Adipose tissue (tissue), 3 donors: ENCODE data around the gene MSMP. TPM values are rescaled to one million over a fixed set of nuclear protein-coding genes. Genes with fewer than 3 reads are reported as not detected.

Experiments
- H3K27ac ChIP-seq: one replicate; pipeline ENCODE4 v1.5.1; 2013; ENCODE audit warnings: low read depth, low read length
- WGBS, 3 donors: extraction: QIAGEN DNeasy Blood & Tissue Kit; methylation state at CpG; one replicate each; pipeline ENCODE4 v1.1.7; 2013; 5-methylcytosine and 5-hydroxymethylcytosine counted together
- polyA plus RNA-seq, 3 donors: library from polyadenylated mRNA; stranded (reverse); fragments of 200-250 nt; gene quantifications; one replicate each; pipeline ENCODE4 v1.2.3, GENCODE V29; 2013
- donor health status: healthy with polysubstance abuse.
- donor health status: Bipolar disorder and iron deficiency.
- donor health status: healthy.

MSMP gene
- polyA plus RNA-seq, 3 donors = 0.30 to 1.00 TPM; not detected in 1

- no peak overlapping the region for H3K27ac ChIP-seq
- 88 to 89% (median 88%) methylated on average over 21 of the region's 21 CpGs for WGBS, 3 donors
These were observed 42.3 kb downstream of the MSMP start for GRCh38 chr9:35711501-35712428.

GRCh38 chr9:35710818-35711500 lies 43.1 kb downstream of the MSMP start:
- WGBS, 3 donors = 82 to 89% (median 84%) methylated on average over 7 of the region's 7 CpGs
- H3K27ac ChIP-seq = no peak overlapping the region

- no peak overlapping the region for H3K27ac ChIP-seq
- WGBS, 3 donors = 93 to 95% (median 93%) methylated on average over 4 of the region's 4 CpGs
These were observed 45.9 kb downstream of the MSMP start for GRCh38 chr9:35708146-35708545.

GRCh38 chr9:35706951-35707350 lies 47.1 kb downstream of the MSMP start:
- H3K27ac ChIP-seq = no peak overlapping the region

GRCh38 chr9:35705836-35706430 lies 48.1 kb downstream of the MSMP start:
- H3K27ac ChIP-seq = no peak overlapping the region
- WGBS, 3 donors = 91 to 96% (median 95%) methylated on average over 7 of the region's 7 CpGs

More at GRCh38 chr9:35706951-35707350, 47.1 kb downstream of the MSMP start:
- 83 to 93% (median 87%) methylated on average over 10 of the region's 10 CpGs for WGBS, 3 donors

GRCh38 chr9:35705372-35705771 lies 48.7 kb downstream of the MSMP start:
- WGBS, 3 donors = 74 to 88% (median 75%) methylated on average over 8 of the region's 8 CpGs
- no peak overlapping the region for H3K27ac ChIP-seq

- 94 to 96% (median 95%) methylated on average over 23 to 26 of the region's 26 CpGs for WGBS, 3 donors
- no peak overlapping the region for H3K27ac ChIP-seq
These were observed 50.0 kb downstream of the MSMP start for GRCh38 chr9:35703906-35704672.

Other genes starting within 250 kb of the MSMP start
- gene TESK1, start 149.0 kb downstream of the MSMP start, polyA plus RNA-seq = 10 to 100 TPM; 22.6 to 98.7 (median 59.2) TPM
- 1 to 10 TPM; 1.7 to 3.0 (median 1.8) TPM for gene CD72, start 135.9 kb downstream of the MSMP start, polyA plus RNA-seq
- gene SIT1, start 103.3 kb downstream of the MSMP start, polyA plus RNA-seq = 1 to 10 TPM in 2 of 3 donors, under 1 TPM in 1; 0.58 to 3.3 (median 1.0) TPM
- 10 to 100 TPM in 2 of 3 donors, not detected in 1; 37.0 to 41.8 TPM for gene RMRP, start 96.3 kb downstream of the MSMP start, polyA plus RNA-seq
- 100 to 1,000 TPM in 1 of 3 donors, 10 to 100 TPM in 2; 35.5 to 121 (median 54.4) TPM for gene CCDC107, start 96.0 kb downstream of the MSMP start, polyA plus RNA-seq
- under 1 TPM; 0.22 to 0.82 (median 0.66) TPM for gene ARHGEF39, start 89.1 kb downstream of the MSMP start, polyA plus RNA-seq
- gene CA9, start 80.3 kb downstream of the MSMP start, polyA plus RNA-seq = 10 to 100 TPM in 1 of 3 donors, 1 to 10 TPM in 2; 2.2 to 45.4 (median 7.4) TPM
- gene TPM2, start 64.4 kb downstream of the MSMP start, polyA plus RNA-seq = 100 to 1,000 TPM in 2 of 3 donors, 10 to 100 TPM in 1; 59.0 to 552 (median 253) TPM
- 100 to 1,000 TPM in 2 of 3 donors, 10 to 100 TPM in 1; 72.4 to 310 (median 201) TPM for gene TLN1, start 22.1 kb downstream of the MSMP start, polyA plus RNA-seq
- 10 to 100 TPM; 23.1 to 37.0 (median 33.0) TPM for gene CREB3, start 21.6 kb downstream of the MSMP start, polyA plus RNA-seq
- gene GBA2, start 5.0 kb downstream of the MSMP start, polyA plus RNA-seq = 10 to 100 TPM; 24.0 to 48.8 (median 36.8) TPM
- gene RGP1, start 5.0 kb downstream of the MSMP start, polyA plus RNA-seq = 10 to 100 TPM in 1 of 3 donors, 1 to 10 TPM in 2; 7.3 to 16.0 (median 9.9) TPM
- gene NPR2, start 37.3 kb upstream of the MSMP start, polyA plus RNA-seq = 10 to 100 TPM in 2 of 3 donors, 1 to 10 TPM in 1; 4.9 to 27.1 (median 18.3) TPM
- under 1 TPM; 0.78 to 0.90 (median 0.80) TPM for gene SPAG8, start 58.0 kb upstream of the MSMP start, polyA plus RNA-seq
- 100 to 1,000 TPM in 1 of 3 donors, 10 to 100 TPM in 2; 54.7 to 111 (median 63.3) TPM for gene HINT2, start 60.8 kb upstream of the MSMP start, polyA plus RNA-seq
- gene FAM221B, start 74.5 kb upstream of the MSMP start, polyA plus RNA-seq = under 1 TPM in 1 of 3 donors, not detected in 2; 0.03 TPM
- 1 to 10 TPM; 4.5 to 5.6 (median 5.1) TPM for gene TMEM8B, start 75.0 kb upstream of the MSMP start, polyA plus RNA-seq
- gene OR13J1, start 116.1 kb upstream of the MSMP start, polyA plus RNA-seq = not detected
- gene HRCT1, start 151.9 kb upstream of the MSMP start, polyA plus RNA-seq = 1 to 10 TPM; 3.6 to 9.4 (median 4.1) TPM
- 10 to 100 TPM in 2 of 3 donors, 1 to 10 TPM in 1; 1.5 to 16.9 (median 14.6) TPM for gene SPAAR, start 155.2 kb upstream of the MSMP start, polyA plus RNA-seq
- not detected for gene OR2S2, start 203.9 kb upstream of the MSMP start, polyA plus RNA-seq